B cell (primary cell): ENCODE results near the gene PLEKHO2. TPM values are rescaled to one million over a fixed set of nuclear protein-coding genes. Genes with fewer than 3 reads are reported as not detected.
"Not testable (repeated sequence)": the region's sequence is repeated elsewhere in the genome, so short reads cannot be mapped to it uniquely, and the experiment has no call there.

Source experiments
- ATAC-seq: fragments of 200-7000 bp; cut with Tn5 transposase; one replicate; pipeline ENCODE4 v1.10.0; 2021; ENCODE audit warnings: low read depth, mild to moderate bottlenecking, moderate number of reproducible peaks, moderate library complexity
- CTCF ChIA-PET: fragments of 350-600 bp; sonication (Branson Sonifier 250); formaldehyde crosslinking; loops from one replicate; lab custom pipeline; 2021; ENCODE audit warnings: antibody characterized with exemption, inconsistent platforms; lab: Charles Lee
- POLR2A ChIA-PET: fragments of 350-600 bp; sonication (Branson Sonifier 250); formaldehyde crosslinking; loops from one replicate; lab custom pipeline; 2021; ENCODE audit warnings: antibody characterized with exemption; lab: Charles Lee
- DNase-seq: peaks from one replicate; pipeline ENCODE4 v3.0.0; 2013
- H2AFZ ChIP-seq: 2 replicates; pipeline ENCODE4 v1.6.1; 2012; ENCODE audit warnings: mild to moderate bottlenecking, low read depth, low read length; ENCODE audit not compliant: insufficient read depth, poor library complexity, severe bottlenecking
- H3K27ac ChIP-seq, 2 donors: 1 replicate in 1 of 2; 2 replicates in 1 of 2; pipeline ENCODE4 v1.5.1; 2012 to 2013; ENCODE audit warnings: low read length in 2 of 2, mild to moderate bottlenecking in 2 of 2, moderate library complexity in 1 of 2
- H3K27me3 ChIP-seq, 4 experiments: fragments of 200-600 bp in 1 of 4; sonication (generic) in 1 of 4; replicated peaks in 1 of 4; 1 replicate in 2 of 4; 2 replicates in 2 of 4; pipeline versions ENCODE4 v1.6.1 to v1.7.0; 2013 to 2016; ENCODE audit warnings: low read length in 3 of 4, mild to moderate bottlenecking in 2 of 4, mixed read lengths in 1 of 4, moderate library complexity in 1 of 4; ENCODE audit not compliant: insufficient read depth in 4 of 4, control insufficient read depth in 3 of 4; ENCODE audit errors: control extremely low read depth in 1 of 4
- H3K36me3 ChIP-seq, 2 experiments: replicated peaks in 1 of 2; 1 replicate in 1 of 2; 2 replicates in 1 of 2; pipeline versions ENCODE4 v1.6.1 to v1.7.1; 2013; ENCODE audit warnings: low read length in 1 of 2; ENCODE audit not compliant: insufficient read depth in 2 of 2, control insufficient read depth in 1 of 2; ENCODE audit errors: control extremely low read depth in 1 of 2, extremely low read depth in 1 of 2
- H3K4me1 ChIP-seq, 2 donors: fragments of 200-600 bp in 1 of 2; sonication (generic) in 1 of 2; 1 replicate in 1 of 2; 2 replicates in 1 of 2; pipeline versions ENCODE4 v1.5.1 to v1.6.1; 2013 to 2017; ENCODE audit warnings: low read length in 2 of 2; ENCODE audit not compliant: control insufficient read depth in 2 of 2, insufficient read depth in 2 of 2
- H3K4me2 ChIP-seq: replicated peaks from 2 replicates; pipeline ENCODE3; 2012; ENCODE audit warnings: mild to moderate bottlenecking, low read depth, low read length; ENCODE audit not compliant: poor library complexity, severe bottlenecking
- H3K4me3 ChIP-seq, 5 experiments: fragments of 200-600 bp in 1 of 5; sonication (generic) in 1 of 5; 1 replicate in 3 of 5; 2 replicates in 2 of 5; pipeline versions ENCODE4 v1.5.1 to v1.7.0; 2011 to 2016; ENCODE audit warnings: low read length in 4 of 5, mild to moderate bottlenecking in 4 of 5, low read depth in 2 of 5, control low read depth in 1 of 5, moderate library complexity in 1 of 5; ENCODE audit not compliant: insufficient read depth in 1 of 5; ENCODE audit errors: control extremely low read depth in 1 of 5, extremely low read depth in 1 of 5
- H3K79me2 ChIP-seq: fragments of 200-600 bp; sonication (generic); one replicate; pipeline ENCODE4 v1.6.0; 2016; ENCODE audit warnings: low read length; ENCODE audit not compliant: control insufficient read depth, insufficient read depth
- H3K9ac ChIP-seq: fragments of 200-600 bp; sonication (generic); 2 replicates; pipeline ENCODE4 v1.6.1; 2017; ENCODE audit warnings: mild to moderate bottlenecking, low read length, moderate library complexity
- H3K9me3 ChIP-seq, 3 donors: one replicate each; pipeline versions ENCODE4 v1.6.1 to v1.7.1; 2013; ENCODE audit warnings: low read length in 2 of 3; ENCODE audit not compliant: control insufficient read depth in 2 of 3, insufficient read depth in 1 of 3; ENCODE audit errors: control extremely low read depth in 1 of 3
- H4K20me1 ChIP-seq: 2 replicates; pipeline ENCODE4 v1.6.0; 2012; ENCODE audit warnings: mild to moderate bottlenecking, low read length; ENCODE audit not compliant: insufficient read depth, control insufficient read depth, poor library complexity, severe bottlenecking
- H3K27ac Mint-ChIP-seq: one replicate; pipeline ENCODE4 v1.8.0; 2021; ENCODE audit warnings: mixed read lengths
- H3K27me3 Mint-ChIP-seq: one replicate; pipeline ENCODE4 v1.8.0; 2021; ENCODE audit warnings: mixed read lengths
- H3K4me1 Mint-ChIP-seq: one replicate; pipeline ENCODE4 v1.8.0; 2021; ENCODE audit warnings: mixed read lengths
- H3K4me3 Mint-ChIP-seq: one replicate; pipeline ENCODE4 v1.8.0; 2021; ENCODE audit warnings: mixed read lengths
- H3K9me3 Mint-ChIP-seq: one replicate; pipeline ENCODE4 v1.8.0; 2022; ENCODE audit warnings: mixed read lengths; ENCODE audit not compliant: insufficient read depth
- CTCF ChIP-seq: fragments of 200-600 bp; IDR thresholded peaks from one replicate; pipeline ENCODE4 v1.8.0; 2022; ENCODE audit warnings: antibody characterized with exemption, mild to moderate bottlenecking
- EZH2 ChIP-seq: IDR thresholded peaks from 2 replicates; pipeline ENCODE4 v1.6.1; 2012; ENCODE audit warnings: borderline replicate concordance, low read depth, mild to moderate bottlenecking, moderate library complexity, low read length; ENCODE audit not compliant: insufficient read depth, poor library complexity, severe bottlenecking
- WGBS: methylation state at CpG from one replicate; pipeline ENCODE4 v1.1.5; 2013; ENCODE audit warnings: missing lambda C conversion rate; ENCODE audit not compliant: insufficient coverage; 5-methylcytosine and 5-hydroxymethylcytosine counted together
- intact Hi-C: fragments of 100-400 bp; cut with micrococcal nuclease; formaldehyde crosslinking; loops from one replicate; pipeline ENCODE4 v1.10.0; 2022
- polyA plus RNA-seq: library from polyadenylated mRNA; depleted of rRNA; stranded (reverse); fragments of >200 nt; gene quantifications from 2 replicates; pipeline ENCODE4 v1.2.3, GENCODE V29; 2012
- total RNA-seq, 2 donors: library from RNA; stranded (reverse); fragments of 120-200 nt in 1 of 2; gene quantifications; 1 replicate in 1 of 2; 2 replicates in 1 of 2; pipeline versions ENCODE4 v1.2.3 to v1.2.4, GENCODE V29; 2013 to 2022

The PLEKHO2 gene
- total and polyA plus RNA-seq, 2 donors (not counting 1 experiment from before 2014, with no cell fraction given) = 13.7 to 23.1 TPM

- ATAC-seq (no peak), DNase-seq (no peak)
- Mint-ChIP-seq H3K9me3 (no peaks in the 10 kb centered on the region), H3K27me3 (no peaks in the 10 kb centered on the region), H3K4me3 (no peak overlapping the region), H3K27ac (no peak overlapping the region), H3K4me1 (peaks cover 13% of the 10 kb centered on the region)
- Histone ChIP-seq H3K9ac (no peak overlapping the region), H3K27me3 (no peaks in the 10 kb centered on the region), H3K79me2 (no peaks in the 10 kb centered on the region), H3K4me1 (peaks cover 0 to 11% of the 10 kb centered on the region in 2 donors), H3K4me3 (no peak overlapping the region), H3K36me3 (no peaks in the 10 kb centered on the region), H4K20me1 (no peaks in the 10 kb centered on the region), H3K27ac (no peak overlapping the region), H2AFZ (no peak overlapping the region), H3K4me2 (no peak overlapping the region), H3K9me3 (no peaks in the 10 kb centered on the region)
- POLR2A ChIA-PET = no interaction called here
- intact Hi-C loops = loop anchor here (1.0 kb wide), 2 partner anchors 79 to 95 kb away; no protein-coding TSS in a partner anchor
- TF ChIP-seq EZH2 (no peak), CTCF (no peak)
- 67% methylated on average over 1 of the region's 6 CpGs for WGBS
- CTCF ChIA-PET = interaction anchor here (0.7 to 11.3 kb wide), 39 partner anchors 10 to 578 kb away, joined by 3 to 236 read pairs (median 7); partner anchors contain the start of genes ANKDD1A and PLEKHO2
These were observed 31.0 kb upstream of the PLEKHO2 start for GRCh38 chr15:64810497-64811326.

GRCh38 chr15:64813075-64813474 lies 28.6 kb upstream of the PLEKHO2 start:
- no peak for TF ChIP-seq CTCF
- no peak for TF ChIP-seq EZH2
- ATAC-seq (no peak), DNase-seq (no peak)
- intact Hi-C loops = no loop called here
- Mint-ChIP-seq H3K4me1 (peaks cover 13% of the 10 kb centered on the region), H3K27ac (no peak overlapping the region), H3K4me3 (no peak overlapping the region), H3K27me3 (no peaks in the 10 kb centered on the region), H3K9me3 (no peaks in the 10 kb centered on the region)
- Histone ChIP-seq H4K20me1 (no peaks in the 10 kb centered on the region), H3K9ac (no peak overlapping the region), H3K4me1 (peaks cover 0 to 11% of the 10 kb centered on the region in 2 donors), H3K4me2 (no peak overlapping the region), H3K36me3 (no peaks in the 10 kb centered on the region), H3K27ac (no peak overlapping the region), H3K9me3 (no peaks in the 10 kb centered on the region), H3K4me3 (no peak overlapping the region), H3K79me2 (no peaks in the 10 kb centered on the region), H2AFZ (no peak overlapping the region), H3K27me3 (no peaks in the 10 kb centered on the region)
- ChIA-PET POLR2A (no interaction called here), CTCF (interaction anchor here (0.8 to 11.3 kb wide), 3 partner anchors 8 to 84 kb away, joined by 3 to 236 read pairs (median 6); no protein-coding TSS in a partner anchor)
- 56% methylated on average over 6 of the region's 6 CpGs for WGBS

- H3K27ac Mint-ChIP-seq, H3K4me2 ChIP-seq, H3K9me3 ChIP-seq, H3K9me3 Mint-ChIP-seq, H4K20me1 ChIP-seq, H2AFZ ChIP-seq, DNase-seq, H3K36me3 ChIP-seq, H3K4me3 Mint-ChIP-seq, ATAC-seq, POLR2A ChIA-PET, H3K27me3 Mint-ChIP-seq, H3K9ac ChIP-seq, intact Hi-C loops, H3K79me2 ChIP-seq, H3K4me3 ChIP-seq, H3K27me3 ChIP-seq, H3K27ac ChIP-seq: not testable (repeated sequence)
- no CpG with 5 or more reads among the region's 8 CpGs for WGBS
- CTCF ChIA-PET = interaction anchor here (0.6 to 11.3 kb wide), 5 partner anchors 21 to 274 kb away, joined by 3 to 236 read pairs (median 4); no protein-coding TSS in a partner anchor
- peaks cover 13% of the 10 kb centered on the region for H3K4me1 Mint-ChIP-seq
- peaks cover 0 to 11% of the 10 kb centered on the region in 2 donors for H3K4me1 ChIP-seq
These were observed 27.4 kb upstream of the PLEKHO2 start for GRCh38 chr15:64814283-64814682.
